ENCODE measurements around the gene COCH. TPM values are rescaled to one million over a fixed set of nuclear protein-coding genes. Genes with fewer than 3 reads are reported as not detected.

Gene COCH
- total RNA-seq: 1 to 10 TPM; 1.9 to 5.0 TPM

- Mint-ChIP-seq H3K36me3 (peaks cover 1% of the 10 kb centered on the region), H3K4me3 (peak within 1 kb of the TSS; percentile 70), H3K27me3 (peaks cover 64% of the 10 kb centered on the region), H3K4me1 (peaks cover 14% of the 10 kb centered on the region), H3K9me3 (ENCODE audit: low read depth) (no peaks in the 10 kb centered on the region), H3K27ac (no peak within 1 kb of the TSS)
- CTCF ChIA-PET: interaction anchor here (0.9 to 1.3 kb wide), 4 partner anchors 9 to 334 kb away, joined by 3 to 4 read pairs (median 4); partner anchors contain the start of gene HECTD1
- DNase-seq (peak; percentile 42), ATAC-seq (peak; percentile 82)
Measured at GRCh38 chr14:30874120-30874998, at the start of gene COCH. Gene COCH, plus strand, starts transcription at chr14:30874559. Its CDS starts 380 bp downstream, at chr14:30874939.

DNA sequence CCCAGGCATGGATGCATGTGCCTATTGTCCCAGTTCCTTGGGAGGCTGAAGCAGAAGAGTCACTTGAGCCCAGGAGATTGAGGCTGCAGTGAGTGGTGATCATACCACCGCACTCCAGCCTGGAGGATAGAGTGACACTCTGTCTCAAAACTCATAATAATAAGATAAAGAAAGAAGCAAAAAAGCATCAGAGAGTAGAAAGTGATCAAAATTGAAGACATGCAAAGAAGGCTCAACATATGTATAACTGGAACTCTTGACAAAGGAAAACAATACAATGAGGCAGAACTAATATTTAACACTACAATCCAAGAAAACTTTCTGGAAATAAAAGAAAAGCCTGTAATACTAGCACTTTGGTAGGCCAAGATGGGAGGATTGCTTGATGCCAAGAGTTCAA, 48.3 kb upstream of the COCH start:
- no peak overlapping the region for H3K4me3 Mint-ChIP-seq
- CTCF ChIA-PET: no interaction called here

GRCh38 chr14:30829853-30830252, 44.5 kb upstream of the COCH start:
- no peak overlapping the region for H3K4me3 Mint-ChIP-seq
- DNase-seq: no peak
- no peaks in the 10 kb centered on the region for H3K36me3 Mint-ChIP-seq
- peaks cover 1% of the 10 kb centered on the region for H3K9me3 Mint-ChIP-seq (ENCODE audit: low read depth)
- H3K4me1 Mint-ChIP-seq: no peaks in the 10 kb centered on the region
- CTCF ChIA-PET: no interaction called here
- no peak for ATAC-seq
- H3K27me3 Mint-ChIP-seq: no peaks in the 10 kb centered on the region
- no peak overlapping the region for H3K27ac Mint-ChIP-seq

More for the DNA sequence above, 48.3 kb upstream of the COCH start:
- H3K27me3 Mint-ChIP-seq: peaks cover 13% of the 10 kb centered on the region
- H3K27ac Mint-ChIP-seq: no peak overlapping the region
- H3K36me3 Mint-ChIP-seq: no peaks in the 10 kb centered on the region
- ATAC-seq (no peak), DNase-seq (no peak)
- H3K9me3 Mint-ChIP-seq (ENCODE audit: low read depth): peaks cover 5% of the 10 kb centered on the region
- H3K4me1 Mint-ChIP-seq: no peaks in the 10 kb centered on the region

DNA sequence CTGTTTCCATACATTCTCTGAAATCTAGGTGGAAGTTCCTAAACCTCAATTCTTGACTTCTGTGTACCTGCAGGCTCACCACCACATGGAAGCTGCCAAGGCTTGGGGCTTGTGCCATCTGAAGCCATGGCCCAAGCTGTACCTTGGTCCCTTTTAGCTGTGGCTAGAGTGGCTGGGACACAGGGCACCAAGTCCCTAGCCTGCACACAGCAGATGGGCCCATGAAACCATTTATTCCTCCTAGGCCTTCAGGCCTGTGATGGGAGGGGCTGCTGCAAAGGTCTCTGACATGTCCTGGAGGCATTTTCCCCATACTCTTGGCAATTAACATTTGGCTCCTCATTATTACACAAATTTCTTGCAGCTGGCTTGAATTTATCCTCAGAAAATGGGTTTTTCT, 40.0 kb upstream of the COCH start:
- no peak for DNase-seq

GRCh38 chr14:30838351-30838750, 36.0 kb upstream of the COCH start:
- ATAC-seq (no peak), DNase-seq (no peak)
- CTCF ChIA-PET: no interaction called here
- Mint-ChIP-seq H3K27me3 (peaks cover 10% of the 10 kb centered on the region), H3K4me1 (no peaks in the 10 kb centered on the region), H3K27ac (no peak overlapping the region), H3K36me3 (no peaks in the 10 kb centered on the region), H3K9me3 (ENCODE audit: low read depth) (no peaks in the 10 kb centered on the region), H3K4me3 (no peak overlapping the region)

More for the DNA sequence above, 40.0 kb upstream of the COCH start:
- Mint-ChIP-seq H3K4me1 (no peaks in the 10 kb centered on the region), H3K9me3 (ENCODE audit: low read depth) (no peaks in the 10 kb centered on the region), H3K4me3 (no peak overlapping the region), H3K36me3 (no peaks in the 10 kb centered on the region), H3K27ac (no peak overlapping the region), H3K27me3 (peaks cover 4% of the 10 kb centered on the region)
- ATAC-seq: no peak
- CTCF ChIA-PET: no interaction called here

DNA sequence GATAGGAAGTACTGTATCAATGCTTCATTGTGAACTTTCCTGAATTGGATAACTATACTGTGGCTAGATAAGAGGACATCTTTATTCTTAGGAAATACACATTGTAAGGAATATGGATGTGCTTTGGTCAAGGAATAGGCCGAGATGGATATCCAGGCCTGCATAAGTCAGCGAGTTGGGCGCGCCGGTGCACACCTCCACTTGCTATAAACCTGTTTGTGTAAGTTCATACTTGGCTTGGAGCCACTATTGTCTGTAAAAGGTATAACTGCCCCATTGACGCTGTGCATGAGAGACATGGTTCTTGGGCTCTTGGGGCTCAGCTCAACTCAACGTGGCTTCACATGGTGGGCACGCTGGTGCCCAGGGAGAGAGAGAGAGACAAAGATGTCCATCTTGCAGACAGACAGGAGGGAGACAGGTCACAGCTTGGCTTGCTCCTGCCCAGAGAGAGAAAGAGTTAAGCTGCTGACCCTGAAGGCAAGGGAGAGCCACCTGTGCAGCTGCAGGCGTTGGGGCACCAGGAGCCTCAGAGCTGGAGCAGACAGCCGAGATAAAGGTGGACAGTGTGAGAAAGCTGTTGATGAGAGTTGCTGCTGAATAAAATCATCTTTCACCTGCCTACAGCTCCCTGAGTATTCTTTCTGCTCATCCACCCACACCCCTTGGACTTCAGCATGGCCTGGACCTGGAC, 34.1 kb upstream of the COCH start:
- H3K27ac Mint-ChIP-seq: no peak overlapping the region
- DNase-seq: no peak
- no peaks in the 10 kb centered on the region for H3K36me3 Mint-ChIP-seq
- no peak overlapping the region for H3K4me3 Mint-ChIP-seq
- ATAC-seq: no peak
- CTCF ChIA-PET: no interaction called here
- H3K4me1 Mint-ChIP-seq: no peaks in the 10 kb centered on the region
- H3K27me3 Mint-ChIP-seq: peaks cover 19% of the 10 kb centered on the region
- H3K9me3 Mint-ChIP-seq (ENCODE audit: low read depth): no peaks in the 10 kb centered on the region

DNA sequence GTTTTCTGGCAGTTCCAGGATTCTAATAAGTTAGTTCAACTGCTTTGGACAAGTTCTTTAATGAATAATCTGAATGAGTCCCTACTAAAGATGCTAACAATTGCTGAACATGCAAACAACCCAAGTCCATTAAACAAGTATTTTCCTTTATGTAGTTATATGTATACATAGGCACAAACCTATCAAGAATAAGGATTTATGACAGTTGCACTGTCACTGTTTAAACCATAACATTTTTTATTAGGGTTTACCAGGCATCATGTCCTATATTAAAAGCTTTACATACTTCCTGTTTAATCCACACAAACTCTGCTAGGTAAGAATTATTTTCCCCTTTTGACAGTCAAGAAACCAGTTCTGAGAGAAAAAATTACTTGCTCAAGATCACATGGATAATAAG, 31.9 kb upstream of the COCH start:
- CTCF ChIA-PET: no interaction called here
- Mint-ChIP-seq H3K4me1 (no peaks in the 10 kb centered on the region), H3K27ac (no peak overlapping the region), H3K4me3 (no peak overlapping the region), H3K27me3 (peaks cover 31% of the 10 kb centered on the region), H3K36me3 (no peaks in the 10 kb centered on the region), H3K9me3 (ENCODE audit: low read depth) (no peaks in the 10 kb centered on the region)
- ATAC-seq: no peak
- no peak for DNase-seq

DNA sequence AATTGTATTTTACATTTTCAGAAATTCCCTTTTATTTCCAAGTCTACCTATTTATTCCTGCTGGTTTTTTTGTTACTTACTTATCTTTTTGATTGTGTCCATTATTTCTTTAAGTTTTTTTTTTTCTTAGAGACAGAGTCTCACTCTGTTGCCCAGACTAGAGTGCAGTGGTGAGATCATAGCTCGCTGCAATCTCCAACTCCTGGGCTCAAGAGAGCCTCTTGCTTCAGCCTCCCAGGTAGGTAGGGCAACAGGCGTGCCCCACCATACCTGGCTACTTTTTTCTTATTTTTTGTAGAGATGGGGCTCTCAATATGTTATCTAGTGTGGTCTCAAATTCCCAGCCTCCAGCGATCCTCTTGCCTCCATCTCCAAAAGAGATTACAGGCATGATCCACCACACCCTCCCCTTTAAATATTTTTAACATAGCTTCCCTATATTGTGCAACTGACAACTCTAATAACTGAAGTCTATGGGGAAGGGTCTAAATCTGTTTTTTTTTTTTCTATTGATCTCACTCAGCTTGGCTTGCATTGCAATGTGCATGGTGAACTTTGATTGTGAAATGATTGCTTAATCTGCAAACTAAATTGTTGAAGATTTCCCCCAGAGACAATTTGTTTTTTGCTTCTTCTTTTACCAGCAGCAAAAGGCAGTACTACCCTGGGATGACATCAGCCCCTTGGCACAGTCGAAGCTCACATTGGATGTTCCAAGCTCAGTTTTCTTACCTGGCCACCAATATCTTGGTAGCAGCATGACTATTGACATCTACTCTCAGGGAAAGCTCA, 25.7 kb upstream of the COCH start:
- Mint-ChIP-seq H3K27ac (no peak overlapping the region), H3K9me3 (ENCODE audit: low read depth) (no peaks in the 10 kb centered on the region), H3K27me3 (peaks cover 49% of the 10 kb centered on the region), H3K4me3 (no peak overlapping the region), H3K36me3 (no peaks in the 10 kb centered on the region), H3K4me1 (no peaks in the 10 kb centered on the region)
- ATAC-seq: no peak
- no peak for DNase-seq
- CTCF ChIA-PET: no interaction called here

DNA sequence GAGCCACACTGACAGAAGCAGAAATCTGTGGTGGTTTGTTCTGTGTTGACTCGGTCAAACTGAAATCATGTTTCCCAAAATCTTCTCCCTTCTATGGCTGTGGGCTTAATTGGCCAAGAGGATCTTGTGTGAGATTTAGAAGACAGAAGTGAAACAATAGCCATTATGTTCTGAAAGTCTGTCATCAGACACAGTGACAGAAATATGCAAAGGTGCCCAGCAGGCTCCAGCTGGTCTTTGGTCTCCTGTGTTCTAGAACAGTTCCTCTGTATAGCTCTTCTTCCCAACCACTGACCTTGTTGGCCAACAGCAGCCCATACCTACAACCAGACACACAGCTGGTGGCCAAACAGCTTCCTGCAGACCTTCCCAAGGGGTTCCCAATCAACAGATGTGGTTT, 25.0 kb upstream of the COCH start:
- H3K36me3 Mint-ChIP-seq: no peaks in the 10 kb centered on the region
- peaks cover 50% of the 10 kb centered on the region for H3K27me3 Mint-ChIP-seq
- DNase-seq: no peak
- no peak for ATAC-seq
- no peak overlapping the region for H3K4me3 Mint-ChIP-seq
- no peak overlapping the region for H3K27ac Mint-ChIP-seq
- CTCF ChIA-PET: no interaction called here
- no peaks in the 10 kb centered on the region for H3K9me3 Mint-ChIP-seq (ENCODE audit: low read depth)
- peaks cover under 1% of the 10 kb centered on the region for H3K4me1 Mint-ChIP-seq

DNA sequence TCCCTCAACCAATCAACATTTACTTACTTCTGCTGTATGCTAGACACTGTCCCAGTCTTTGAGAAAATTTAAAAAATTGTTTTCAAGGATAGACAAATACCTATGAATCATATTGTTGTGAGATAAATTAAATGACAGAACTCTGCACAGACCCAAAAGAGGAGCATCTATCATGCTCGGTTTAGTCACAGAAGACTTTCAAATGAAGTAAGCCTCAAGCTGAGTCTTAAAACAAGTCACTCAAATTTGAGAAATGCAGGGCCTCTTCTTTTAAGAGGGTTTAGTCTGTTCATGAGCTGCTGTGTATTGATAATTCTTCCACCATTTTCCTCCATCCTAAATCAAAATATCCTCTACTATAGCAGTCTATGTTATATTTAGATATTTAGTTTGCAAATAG, 24.4 kb upstream of the COCH start:
- CTCF ChIA-PET: no interaction called here
- H3K36me3 Mint-ChIP-seq: peaks cover 1% of the 10 kb centered on the region
- H3K4me1 Mint-ChIP-seq: peaks cover 4% of the 10 kb centered on the region
- no peak overlapping the region for H3K27ac Mint-ChIP-seq
- peaks cover 48% of the 10 kb centered on the region for H3K27me3 Mint-ChIP-seq
- DNase-seq (no peak), ATAC-seq (no peak)
- H3K9me3 Mint-ChIP-seq (ENCODE audit: low read depth): no peaks in the 10 kb centered on the region
- no peak overlapping the region for H3K4me3 Mint-ChIP-seq

DNA sequence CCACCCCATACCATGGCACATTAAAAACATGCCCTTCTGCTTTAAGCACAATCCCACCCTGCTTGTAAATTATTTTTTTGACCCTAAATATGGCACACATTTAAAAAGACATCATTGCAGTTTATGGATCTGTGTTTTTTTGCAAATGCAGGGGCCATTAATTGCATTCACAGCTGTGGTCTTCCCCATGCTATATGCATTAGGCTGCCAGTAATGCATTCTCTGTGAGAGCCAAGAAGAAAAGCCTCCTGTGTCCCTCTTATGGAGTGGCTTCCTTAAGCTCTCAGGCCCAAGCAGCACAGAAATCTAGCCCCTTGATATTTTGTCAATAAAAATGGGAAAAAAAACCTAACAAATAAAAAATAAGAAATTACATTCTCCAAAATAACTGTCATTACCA, 20.4 kb upstream of the COCH start:
- ATAC-seq: no peak
- CTCF ChIA-PET: no interaction called here
- Mint-ChIP-seq H3K4me3 (no peak overlapping the region), H3K36me3 (peaks cover 1% of the 10 kb centered on the region), H3K27me3 (peaks cover 29% of the 10 kb centered on the region), H3K9me3 (ENCODE audit: low read depth) (no peaks in the 10 kb centered on the region), H3K27ac (no peak overlapping the region), H3K4me1 (peaks cover 9% of the 10 kb centered on the region)
- DNase-seq: no peak

DNA sequence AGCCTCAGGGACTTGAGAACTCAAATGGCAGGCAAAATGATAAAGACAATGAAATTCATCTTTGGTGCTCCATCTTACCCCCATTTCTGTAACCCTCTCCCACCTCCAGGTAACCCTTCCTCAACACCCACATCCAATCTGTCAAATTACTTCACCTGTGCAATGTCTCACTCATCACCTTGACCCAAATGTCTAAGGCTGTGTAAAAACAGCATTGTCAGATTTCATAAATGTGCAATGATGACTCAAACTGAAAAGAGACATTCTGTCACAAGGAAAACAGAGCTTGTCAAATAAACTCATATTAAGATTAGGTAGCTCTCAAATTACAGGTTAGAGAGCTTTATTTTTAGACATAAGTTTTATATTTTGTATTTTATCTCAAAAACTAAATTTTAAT, 19.9 kb upstream of the COCH start:
- Mint-ChIP-seq H3K9me3 (ENCODE audit: low read depth) (no peaks in the 10 kb centered on the region), H3K27me3 (peaks cover 24% of the 10 kb centered on the region), H3K4me1 (peaks cover 9% of the 10 kb centered on the region), H3K27ac (no peak overlapping the region), H3K4me3 (no peak overlapping the region), H3K36me3 (peaks cover 1% of the 10 kb centered on the region)
- ATAC-seq: no peak
- CTCF ChIA-PET: no interaction called here
- no peak for DNase-seq

DNA sequence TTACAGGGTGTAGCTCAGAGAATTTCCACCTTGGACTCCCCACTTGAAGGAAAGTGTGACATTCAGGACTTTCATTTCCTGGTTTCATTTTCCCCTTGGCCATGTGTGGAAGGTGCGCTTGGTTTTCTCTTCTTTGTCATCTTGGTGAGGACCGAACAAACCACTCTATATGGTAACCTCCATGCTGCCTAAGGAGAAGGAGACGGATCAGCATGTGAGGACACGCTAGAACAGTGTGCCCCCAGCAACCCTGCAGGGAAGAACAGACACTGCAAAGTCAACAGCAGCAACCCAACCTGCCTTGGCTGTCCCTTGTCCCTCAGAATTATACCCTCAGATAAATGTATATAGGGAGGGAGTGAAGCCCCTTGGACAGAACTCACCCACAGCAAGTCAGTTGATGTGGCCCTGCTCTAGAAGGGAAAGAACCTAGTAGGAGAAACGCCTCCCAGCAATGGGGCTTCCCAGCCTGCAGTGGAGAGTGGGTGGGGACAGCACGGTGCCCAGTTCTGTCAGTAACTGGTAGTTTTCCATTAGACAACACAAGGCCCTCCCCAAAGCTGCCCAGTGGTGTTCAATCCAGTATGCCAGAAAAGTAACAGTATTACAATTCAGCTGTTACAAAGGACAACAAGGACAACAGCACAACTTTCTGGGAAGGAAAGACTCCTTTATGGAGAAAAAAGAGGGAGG, 18.9 kb upstream of the COCH start:
- no peak for DNase-seq
- H3K4me1 Mint-ChIP-seq: peaks cover 9% of the 10 kb centered on the region

More for the DNA sequence above, 18.9 kb upstream of the COCH start:
- CTCF ChIA-PET: no interaction called here
- H3K36me3 Mint-ChIP-seq: peaks cover 1% of the 10 kb centered on the region
- no peaks in the 10 kb centered on the region for H3K9me3 Mint-ChIP-seq (ENCODE audit: low read depth)
- no peak overlapping the region for H3K27ac Mint-ChIP-seq
- ATAC-seq: no peak
- no peak overlapping the region for H3K4me3 Mint-ChIP-seq
- H3K27me3 Mint-ChIP-seq: peaks cover 18% of the 10 kb centered on the region

Data from activated CD8-positive, alpha-beta memory T cell treated with anti-CD3 and anti-CD28 coated beads, Interleukin-2, amount 10 ng/mL, durations not matched to agents 7 days and 5 days (primary cell).